Measurements from ENCODE around the gene KCNH1.

KCNH1 gene

DNA sequence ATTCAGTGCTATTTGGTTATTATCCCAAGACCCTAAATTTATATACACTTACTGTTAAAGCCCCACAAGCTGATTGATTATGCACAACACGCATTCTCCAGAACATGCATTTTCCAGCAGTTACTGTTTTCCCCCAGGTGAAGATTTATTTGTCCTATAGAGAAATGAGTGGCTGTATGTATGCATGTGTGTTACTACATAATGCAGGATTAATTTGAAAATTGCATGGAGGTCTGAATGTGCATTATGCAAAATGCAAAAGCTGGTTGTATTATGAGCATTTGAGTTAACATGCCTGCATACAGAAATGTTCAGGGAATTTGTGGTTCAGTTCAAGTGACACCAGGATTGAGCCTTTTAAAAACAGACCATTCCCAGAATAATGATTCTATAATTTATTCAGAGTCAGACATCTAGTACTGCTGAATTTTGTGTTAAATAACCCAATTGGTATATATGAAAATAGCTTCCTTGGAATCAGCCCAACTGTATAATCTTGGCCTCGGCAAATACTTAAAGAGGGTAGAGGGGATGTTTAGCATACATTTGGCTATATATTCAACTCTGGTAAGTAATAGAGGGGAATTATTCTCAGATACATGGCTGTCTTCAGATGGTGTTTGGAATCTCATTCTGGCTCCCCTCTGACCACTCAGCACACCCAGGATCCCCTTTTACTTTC is 485.2 kb downstream of the KCNH1 start:
- no peak for DNase-seq (ENCODE audit: low spot score)

DNA sequence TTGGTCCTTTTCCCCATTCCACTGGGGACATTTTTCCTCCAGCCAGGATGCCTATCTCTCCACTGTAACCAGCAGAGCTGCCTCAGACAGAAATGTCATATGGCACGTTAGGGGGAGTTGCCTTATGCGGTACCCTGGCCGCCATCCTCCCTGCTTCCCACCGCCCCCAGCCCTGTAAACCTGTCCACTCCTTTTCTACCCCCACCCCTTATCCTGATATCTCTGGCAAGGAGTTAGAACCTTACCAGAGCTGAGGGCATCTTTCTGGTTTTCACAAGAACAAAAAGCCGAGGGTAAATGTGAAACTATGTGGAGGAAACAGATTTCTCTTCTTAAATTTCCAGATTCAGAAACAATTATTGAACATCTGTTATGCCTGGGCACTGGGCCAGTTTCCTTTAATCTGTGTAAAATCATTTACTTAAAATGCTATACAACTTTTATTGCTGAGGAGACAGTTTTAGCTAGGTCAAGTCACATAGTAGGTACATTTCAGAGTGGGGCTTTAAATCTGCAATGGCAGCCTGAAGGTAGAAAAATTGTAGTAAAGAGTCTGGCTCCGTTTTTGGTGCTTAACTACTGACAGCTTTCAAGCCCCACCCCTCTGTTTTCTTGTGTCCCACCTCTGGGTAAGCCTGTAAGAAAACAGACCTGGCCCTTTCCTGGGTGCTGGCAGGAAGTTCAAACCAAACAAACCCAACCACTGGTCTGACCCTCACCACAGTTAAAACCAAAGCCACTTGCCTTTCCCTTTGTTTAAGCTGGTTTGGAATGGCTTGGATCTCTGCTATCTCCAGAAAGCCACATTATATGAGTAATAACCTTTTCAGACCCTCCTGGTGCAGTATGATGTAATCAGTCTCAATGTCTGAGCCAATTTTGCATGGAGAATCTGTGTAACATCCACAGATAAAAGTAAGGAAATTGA is 486.3 kb downstream of the KCNH1 start:
- DNase-seq (ENCODE audit: low spot score) = peak; percentile 41

DNA sequence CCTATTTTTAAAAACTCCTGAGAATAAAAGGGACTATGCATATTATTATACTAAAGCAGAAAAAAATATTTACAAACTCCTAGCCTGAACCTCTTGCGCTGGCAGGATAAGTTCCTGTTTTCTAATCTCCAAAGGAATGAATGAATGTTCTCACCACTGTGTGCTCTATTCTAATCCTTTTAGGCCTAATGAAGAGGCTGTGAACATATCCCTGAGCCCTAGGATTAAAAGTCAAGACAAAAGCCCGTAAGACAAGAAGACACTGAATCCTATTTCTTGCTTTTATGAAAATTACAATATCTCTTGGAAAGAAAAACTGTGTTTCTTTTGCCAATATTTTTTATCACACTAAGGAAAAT is 487.7 kb downstream of the KCNH1 start:
- DNase-seq (ENCODE audit: low spot score) = no peak

DNA sequence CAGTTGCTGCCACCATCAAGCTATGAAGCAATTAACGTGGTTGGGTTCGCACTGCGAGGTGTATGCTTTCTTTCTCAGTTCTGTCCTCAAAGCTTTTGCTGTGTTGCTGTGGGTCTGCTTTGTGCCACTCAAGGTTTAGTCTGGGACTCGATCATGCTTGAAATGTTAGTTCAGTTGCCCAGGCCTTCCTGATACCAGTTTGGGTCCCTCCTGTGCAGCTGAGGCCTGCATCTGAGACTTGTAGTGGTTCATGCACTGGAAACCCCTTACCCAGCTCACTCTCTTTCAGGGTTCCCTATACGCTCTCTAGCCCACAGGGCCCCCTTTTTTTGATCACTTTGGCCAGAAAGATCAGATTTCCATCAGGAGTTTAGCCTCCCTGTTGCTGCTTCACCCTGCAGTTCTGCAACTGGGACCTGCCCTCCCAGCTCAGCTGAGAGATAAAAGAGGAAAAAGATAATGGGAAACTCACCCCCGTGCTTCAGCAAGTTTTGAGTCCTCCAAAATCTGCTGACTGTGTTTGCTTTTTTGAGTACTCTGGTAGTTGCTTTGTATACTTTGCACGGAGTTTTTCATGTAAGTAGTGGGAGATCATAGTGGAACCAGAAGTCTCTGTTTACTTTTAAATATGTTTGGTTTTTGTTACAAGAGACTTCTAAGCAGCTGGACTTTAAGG is 488.2 kb downstream of the KCNH1 start:
- DNase-seq (ENCODE audit: low spot score) = no peak

DNA sequence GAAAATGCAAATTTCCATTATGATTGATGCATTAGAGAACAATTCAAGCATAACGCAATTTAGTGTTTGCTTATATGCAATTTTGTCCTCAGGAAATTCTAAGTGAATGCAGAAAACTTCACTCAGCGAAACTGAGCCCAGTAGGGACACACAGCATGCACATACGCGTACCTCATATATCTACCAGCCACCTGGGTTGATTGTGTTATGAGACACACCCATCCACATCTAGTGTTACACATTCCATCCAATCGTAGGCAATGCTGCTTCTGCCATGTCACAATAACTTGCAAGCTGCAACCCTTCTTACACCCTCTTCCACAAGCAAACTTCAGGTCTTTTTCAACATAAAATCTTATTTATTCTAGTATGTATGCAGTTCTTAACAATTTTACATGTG is 492.4 kb downstream of the KCNH1 start:
- DNase-seq (ENCODE audit: low spot score) = no peak

DNA sequence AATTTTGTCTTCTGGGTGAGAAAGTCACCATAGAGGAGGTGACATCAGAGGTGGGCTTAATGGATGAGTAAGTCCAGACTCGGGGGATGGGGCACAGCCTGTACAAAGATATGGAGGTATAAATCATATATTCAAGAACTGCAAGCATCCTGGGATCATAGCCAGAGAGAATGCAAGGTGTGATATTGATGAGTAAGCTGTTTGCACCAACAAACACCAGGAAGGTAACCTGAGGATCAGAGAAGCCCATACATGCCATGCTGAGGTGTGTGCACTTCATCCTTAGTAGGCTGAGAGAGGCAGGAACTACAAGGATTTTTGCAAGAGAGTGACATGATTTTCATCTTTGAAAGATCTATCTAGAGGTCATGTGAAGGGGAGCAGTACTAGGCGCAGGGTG is 498.8 kb downstream of the KCNH1 start:
- no peak for DNase-seq (ENCODE audit: low spot score)

DNA sequence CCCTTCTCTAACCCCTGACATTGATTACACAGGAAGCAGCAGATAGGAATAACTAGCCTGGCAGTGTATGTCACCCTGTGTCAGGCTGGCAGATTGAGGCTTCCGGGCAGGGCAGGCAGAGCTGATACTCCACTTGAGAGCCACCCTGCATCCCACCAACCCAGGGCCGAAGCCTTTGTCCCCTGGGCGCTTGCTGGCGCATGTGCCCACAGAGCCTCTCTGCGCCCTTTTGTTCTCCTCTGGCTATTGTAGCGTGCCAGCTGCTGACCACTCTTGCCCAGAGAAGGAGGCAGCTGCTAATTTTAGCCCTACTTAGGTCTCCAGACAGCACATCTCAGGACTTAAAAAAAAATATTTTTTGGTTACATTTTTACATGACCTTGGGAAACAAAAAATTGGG is 500.3 kb downstream of the KCNH1 start:
- DNase-seq (ENCODE audit: low spot score) = no peak

DNA sequence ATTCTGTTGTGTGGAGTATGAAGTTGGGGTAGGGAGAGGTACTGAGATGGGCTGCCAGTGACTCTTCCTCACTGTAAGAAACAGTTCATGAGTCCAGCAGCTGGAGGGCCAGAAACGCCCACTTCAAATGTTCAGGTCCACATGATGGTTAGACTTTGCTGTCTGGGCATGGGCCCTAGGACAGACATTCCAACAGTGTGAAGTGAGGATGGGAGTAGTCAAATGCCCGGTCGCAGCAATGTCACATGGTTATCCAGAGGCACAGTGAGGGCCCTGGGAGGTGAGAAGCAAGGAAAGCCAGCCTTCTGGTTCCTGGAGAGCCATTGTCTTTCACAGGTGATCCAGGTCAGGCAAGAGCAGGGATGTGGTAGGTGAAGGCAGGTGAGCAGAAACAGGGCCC is 500.8 kb downstream of the KCNH1 start:
- DNase-seq (ENCODE audit: low spot score) = no peak

DNA sequence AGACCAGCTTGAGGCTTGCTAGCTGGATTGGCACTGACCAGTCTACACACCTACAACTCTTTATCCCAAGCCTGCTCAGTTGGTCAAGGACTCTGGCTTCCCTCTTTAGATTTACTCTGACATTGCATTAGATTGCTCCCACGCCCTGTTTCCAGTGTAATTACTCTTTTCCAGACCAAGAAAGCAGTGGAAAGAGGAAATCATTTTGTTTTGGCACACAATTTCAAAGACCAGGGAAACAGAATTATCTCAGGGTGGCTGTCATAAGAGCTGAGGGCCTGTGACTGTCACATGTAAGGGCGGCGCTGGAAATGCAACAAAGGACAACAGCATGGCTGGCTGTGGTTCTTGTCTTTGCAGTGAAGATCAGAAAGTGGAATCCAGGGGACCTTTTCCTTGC is 502.5 kb downstream of the KCNH1 start:
- no peak for DNase-seq (ENCODE audit: low spot score)

DNA sequence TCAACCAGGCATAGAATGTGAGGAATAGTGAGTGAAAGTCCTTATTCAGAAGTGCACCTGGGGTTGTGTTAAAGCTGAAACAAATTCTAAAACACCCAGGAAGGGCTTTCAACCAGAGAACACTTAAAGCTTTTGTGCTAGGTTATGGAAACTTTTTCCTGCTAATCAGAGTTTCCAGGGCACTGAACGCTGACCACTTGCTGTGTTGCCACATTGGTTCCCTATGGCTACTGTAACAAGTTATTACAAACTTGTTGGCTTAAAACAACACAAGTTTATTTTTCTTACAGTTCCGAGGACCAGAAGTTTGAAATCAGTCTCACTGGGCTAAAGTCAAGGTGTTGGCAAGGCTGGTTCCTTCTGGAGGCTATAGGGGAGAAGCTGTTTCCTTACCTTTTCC is 504.7 kb downstream of the KCNH1 start:
- DNase-seq (ENCODE audit: low spot score) = no peak

DNA sequence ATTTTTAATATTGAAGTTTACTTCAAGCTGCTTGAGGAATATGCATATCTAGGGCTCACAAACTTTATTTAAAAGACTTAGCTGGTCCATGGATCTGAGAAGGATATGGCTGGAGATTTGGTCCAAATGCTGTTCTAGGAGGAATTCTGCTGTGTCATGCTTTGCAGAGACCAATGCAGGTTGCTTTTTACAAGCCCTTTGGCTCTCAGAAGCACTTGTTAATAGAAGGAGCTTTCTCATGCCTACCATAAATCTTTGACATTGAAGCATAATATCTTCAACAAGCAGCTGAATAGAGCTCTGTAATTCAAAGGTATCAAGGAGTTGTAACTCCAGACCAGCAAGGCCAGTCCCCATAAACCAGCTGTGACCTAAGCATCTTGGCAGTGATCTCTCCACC is 506.2 kb downstream of the KCNH1 start:
- DNase-seq (ENCODE audit: low spot score) = no peak

Data from AG08395 (cell line).